ENCODE results near the gene SCCPDH.

The SCCPDH gene

DNA sequence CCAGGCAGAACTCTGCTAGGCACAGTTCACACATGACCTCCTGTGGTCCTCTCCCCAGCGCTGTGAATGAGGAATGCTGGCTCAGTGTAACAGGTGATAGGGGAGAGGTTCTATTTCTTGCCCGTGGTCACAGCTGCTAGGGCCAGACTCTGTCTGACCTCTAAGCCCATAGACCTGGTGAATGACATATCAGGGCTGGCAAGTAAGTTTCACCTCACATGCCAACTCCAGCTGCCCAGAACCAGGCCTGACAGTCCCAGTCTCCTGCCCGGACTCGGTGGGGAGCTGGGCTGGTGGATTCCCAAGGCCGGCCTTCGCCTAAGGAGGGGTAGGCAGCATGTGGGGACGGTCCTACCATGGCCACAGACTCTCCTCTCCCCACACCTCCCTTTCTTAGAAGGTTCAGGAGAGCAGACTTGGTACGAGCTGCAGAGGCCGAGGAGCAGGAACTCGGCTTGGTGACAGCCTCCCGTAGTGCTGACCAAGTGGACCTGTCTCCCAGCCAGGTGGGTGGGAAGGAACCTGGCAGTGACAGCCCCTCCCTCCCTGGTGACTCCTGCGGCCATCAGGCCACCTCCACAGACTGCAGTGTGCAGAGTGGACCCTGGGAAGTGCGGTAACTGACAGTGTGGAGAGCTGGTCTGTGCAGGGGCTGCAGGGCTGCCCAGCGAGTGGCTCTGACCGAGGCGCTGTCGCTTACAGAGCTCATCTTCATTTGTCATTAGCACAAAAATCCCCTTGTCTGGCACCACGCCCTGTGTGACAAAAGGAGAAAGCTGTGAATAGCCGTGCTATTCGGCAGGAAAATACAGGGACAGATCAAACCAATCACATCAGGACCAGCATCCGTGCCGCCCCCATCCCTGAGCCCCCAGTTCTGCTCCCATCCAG is 74.6 kb downstream of the SCCPDH start:
- H3K36me3 ChIP-seq (ENCODE audit: control insufficient read depth, low read length): no peaks in the 10 kb centered on the region
- no peaks in the 10 kb centered on the region for H4K20me1 ChIP-seq (ENCODE audit: control insufficient read depth, insufficient read depth, low read depth, low read length)
- H3F3A ChIP-seq (ENCODE audit: control insufficient read depth, insufficient read depth): no peaks in the 10 kb centered on the region
- no peak overlapping the region for H3K27ac ChIP-seq (ENCODE audit: low read depth, low read length)
- no peaks in the 10 kb centered on the region for H3K4me1 ChIP-seq (ENCODE audit: control insufficient read depth, low read length)
- TF ChIP-seq, protein P1, sequence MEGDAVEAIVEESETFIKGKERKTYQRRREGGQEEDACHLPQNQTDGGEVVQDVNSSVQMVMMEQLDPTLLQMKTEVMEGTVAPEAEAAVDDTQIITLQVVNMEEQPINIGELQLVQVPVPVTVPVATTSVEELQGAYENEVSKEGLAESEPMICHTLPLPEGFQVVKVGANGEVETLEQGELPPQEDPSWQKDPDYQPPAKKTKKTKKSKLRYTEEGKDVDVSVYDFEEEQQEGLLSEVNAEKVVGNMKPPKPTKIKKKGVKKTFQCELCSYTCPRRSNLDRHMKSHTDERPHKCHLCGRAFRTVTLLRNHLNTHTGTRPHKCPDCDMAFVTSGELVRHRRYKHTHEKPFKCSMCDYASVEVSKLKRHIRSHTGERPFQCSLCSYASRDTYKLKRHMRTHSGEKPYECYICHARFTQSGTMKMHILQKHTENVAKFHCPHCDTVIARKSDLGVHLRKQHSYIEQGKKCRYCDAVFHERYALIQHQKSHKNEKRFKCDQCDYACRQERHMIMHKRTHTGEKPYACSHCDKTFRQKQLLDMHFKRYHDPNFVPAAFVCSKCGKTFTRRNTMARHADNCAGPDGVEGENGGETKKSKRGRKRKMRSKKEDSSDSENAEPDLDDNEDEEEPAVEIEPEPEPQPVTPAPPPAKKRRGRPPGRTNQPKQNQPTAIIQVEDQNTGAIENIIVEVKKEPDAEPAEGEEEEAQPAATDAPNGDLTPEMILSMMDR (IDR thresholded peaks at IDR 0.05; ENCODE audit: low read depth, low read length, poor library complexity, severe bottlenecking): no peak
- TF ChIP-seq EZH2phosphoT487 (IDR thresholded peaks at IDR 0.05; ENCODE audit: borderline replicate concordance, low read length): no peak
- H3K79me2 ChIP-seq (ENCODE audit: control insufficient read depth, low read length): no peaks in the 10 kb centered on the region
- no peaks in the 10 kb centered on the region for H3K9me2 ChIP-seq (replicated peaks; ENCODE audit: control insufficient read depth, low read length)
- H3K4me3 ChIP-seq (ENCODE audit: low read length): no peak overlapping the region
- H3K27me3 ChIP-seq (ENCODE audit: control insufficient read depth, low read length): no peaks in the 10 kb centered on the region
- no peak overlapping the region for H3K4me2 ChIP-seq (ENCODE audit: low read length)
- no peaks in the 10 kb centered on the region for H3K9me3 ChIP-seq (ENCODE audit: control insufficient read depth, insufficient read depth, low read length)

DNA sequence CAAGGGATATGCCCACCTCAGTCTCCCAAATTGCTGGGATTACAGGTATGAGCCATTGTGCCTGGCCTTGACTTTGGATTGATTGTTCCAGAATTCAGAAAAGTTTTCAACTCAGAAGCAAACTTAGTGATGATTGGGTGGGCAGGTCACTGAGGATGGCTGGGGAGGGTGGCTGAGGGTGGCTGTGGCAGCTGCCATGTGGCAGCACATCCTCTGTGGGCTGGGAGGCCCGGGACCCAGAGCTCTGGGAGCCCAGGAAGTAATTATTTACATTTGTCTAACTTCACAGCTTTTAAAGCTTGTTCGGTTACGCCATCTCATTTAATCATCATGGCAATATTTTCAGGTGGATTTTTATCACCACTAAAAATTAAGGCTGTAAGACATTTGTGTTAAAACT is 76.1 kb downstream of the SCCPDH start:
- no peaks in the 10 kb centered on the region for H3K9me2 ChIP-seq (replicated peaks; ENCODE audit: control insufficient read depth, low read length)
- no peak overlapping the region for H3K4me2 ChIP-seq (ENCODE audit: low read length)
- no peaks in the 10 kb centered on the region for H4K20me1 ChIP-seq (ENCODE audit: control insufficient read depth, insufficient read depth, low read depth, low read length)
- H3K9me3 ChIP-seq (ENCODE audit: control insufficient read depth, insufficient read depth, low read length): no peaks in the 10 kb centered on the region
- no peaks in the 10 kb centered on the region for H3K36me3 ChIP-seq (ENCODE audit: control insufficient read depth, low read length)
- no peaks in the 10 kb centered on the region for H3K27me3 ChIP-seq (ENCODE audit: control insufficient read depth, low read length)
- TF ChIP-seq, protein P1 (IDR thresholded peaks at IDR 0.05; ENCODE audit: low read depth, low read length, poor library complexity, severe bottlenecking): no peak
- no peak for TF ChIP-seq EZH2phosphoT487 (IDR thresholded peaks at IDR 0.05; ENCODE audit: borderline replicate concordance, low read length)
- no peaks in the 10 kb centered on the region for H3K79me2 ChIP-seq (ENCODE audit: control insufficient read depth, low read length)
- no peak overlapping the region for H3K4me3 ChIP-seq (ENCODE audit: low read length)
- H3K27ac ChIP-seq (ENCODE audit: low read depth, low read length): no peak overlapping the region
- no peaks in the 10 kb centered on the region for H3F3A ChIP-seq (ENCODE audit: control insufficient read depth, insufficient read depth)
- H3K4me1 ChIP-seq (ENCODE audit: control insufficient read depth, low read length): no peaks in the 10 kb centered on the region

DNA sequence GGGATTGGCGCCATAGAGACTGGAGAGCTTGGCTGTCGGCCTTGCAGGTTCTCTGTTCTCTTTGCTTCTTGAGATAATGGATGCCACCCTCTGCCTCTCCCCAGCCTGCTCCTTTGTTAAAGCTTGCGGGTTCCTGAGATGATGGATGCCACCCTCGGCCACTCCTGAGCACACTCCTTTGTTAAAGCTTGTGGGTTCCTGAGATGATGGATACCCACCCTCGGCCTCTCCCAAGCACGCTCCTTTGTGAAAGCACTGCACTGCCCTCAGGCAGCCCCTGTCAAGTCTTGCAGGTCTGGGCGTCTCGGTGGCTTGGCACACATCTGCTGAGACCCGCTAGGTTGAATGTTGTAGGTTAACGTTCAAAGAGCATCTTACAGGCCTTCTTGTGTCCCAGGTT is 76.5 kb downstream of the SCCPDH start:
- no peak overlapping the region for H3K4me2 ChIP-seq (ENCODE audit: low read length)

More for the DNA sequence above, 76.5 kb downstream of the SCCPDH start:
- no peaks in the 10 kb centered on the region for H3K79me2 ChIP-seq (ENCODE audit: control insufficient read depth, low read length)
- H3K27me3 ChIP-seq (ENCODE audit: control insufficient read depth, low read length): no peaks in the 10 kb centered on the region
- H3K4me3 ChIP-seq (ENCODE audit: low read length): no peak overlapping the region
- no peaks in the 10 kb centered on the region for H3K4me1 ChIP-seq (ENCODE audit: control insufficient read depth, low read length)
- no peaks in the 10 kb centered on the region for H4K20me1 ChIP-seq (ENCODE audit: control insufficient read depth, insufficient read depth, low read depth, low read length)
- H3F3A ChIP-seq (ENCODE audit: control insufficient read depth, insufficient read depth): no peaks in the 10 kb centered on the region
- H3K9me2 ChIP-seq (replicated peaks; ENCODE audit: control insufficient read depth, low read length): no peaks in the 10 kb centered on the region
- H3K27ac ChIP-seq (ENCODE audit: low read depth, low read length): no peak overlapping the region
- H3K36me3 ChIP-seq (ENCODE audit: control insufficient read depth, low read length): no peaks in the 10 kb centered on the region
- no peak for TF ChIP-seq EZH2phosphoT487 (IDR thresholded peaks at IDR 0.05; ENCODE audit: borderline replicate concordance, low read length)
- TF ChIP-seq, protein P1 (IDR thresholded peaks at IDR 0.05; ENCODE audit: low read depth, low read length, poor library complexity, severe bottlenecking): no peak
- no peaks in the 10 kb centered on the region for H3K9me3 ChIP-seq (ENCODE audit: control insufficient read depth, insufficient read depth, low read length)
